ENCODE data around the gene GOLGA2. TPM values are rescaled to one million over a fixed set of nuclear protein-coding genes. Genes with fewer than 3 reads are reported as not detected.
A peak's percentile ranks its signal among the peaks of the same experiment; 100 is the strongest.
"Not testable (repeated sequence)": the region's sequence is repeated elsewhere in the genome, so short reads cannot be mapped to it uniquely, and the experiment has no call there.

The GOLGA2 gene
- total RNA-seq, 1 donor from 2014 or later, result 56.1 TPM

GRCh38 chr9:128244091-128244836 lies 31.5 kb downstream of the GOLGA2 start:
- no peak for DNase-seq (ENCODE audit: low read depth, low spot score)

GRCh38 chr9:128243215-128244018 lies 32.4 kb downstream of the GOLGA2 start:
- DNase-seq (ENCODE audit: low read depth, low spot score), result no peak

GRCh38 chr9:128242828-128243214 lies 33.0 kb downstream of the GOLGA2 start:
- DNase-seq (ENCODE audit: low read depth, low spot score), result no peak

GRCh38 chr9:128242124-128242523 lies 33.7 kb downstream of the GOLGA2 start:
- no peak for DNase-seq (ENCODE audit: low read depth, low spot score)

- DNase-seq (ENCODE audit: low read depth, low spot score), result no peak
Measured at GRCh38 chr9:128233817-128234406, 41.9 kb downstream of the GOLGA2 start.

- DNase-seq (ENCODE audit: low read depth, low spot score), result no peak
Measured at GRCh38 chr9:128232528-128233428, 43.0 kb downstream of the GOLGA2 start.

- no peak for DNase-seq (ENCODE audit: low read depth, low spot score)
Measured at GRCh38 chr9:128231638-128232527, 43.9 kb downstream of the GOLGA2 start.

- not testable (repeated sequence) for DNase-seq (ENCODE audit: low read depth, low spot score)
Measured at GRCh38 chr9:128230897-128231296, 44.9 kb downstream of the GOLGA2 start.

GRCh38 chr9:128226412-128226801 lies 49.4 kb downstream of the GOLGA2 start:
- DNase-seq (ENCODE audit: low read depth, low spot score), result no peak

- DNase-seq (ENCODE audit: low read depth, low spot score), result no peak
Measured at GRCh38 chr9:128225770-128226411, 49.9 kb downstream of the GOLGA2 start.

GRCh38 chr9:128224877-128225276 lies 50.9 kb downstream of the GOLGA2 start:
- no peak for DNase-seq (ENCODE audit: low read depth, low spot score)

GRCh38 chr9:128222880-128223670 lies 52.7 kb downstream of the GOLGA2 start:
- no peak for DNase-seq (ENCODE audit: low read depth, low spot score)

GRCh38 chr9:128222026-128222425 lies 53.8 kb downstream of the GOLGA2 start:
- no peak for DNase-seq (ENCODE audit: low read depth, low spot score)

- no peak for DNase-seq (ENCODE audit: low read depth, low spot score)
Measured at GRCh38 chr9:128219831-128220230, 56.0 kb downstream of the GOLGA2 start.

GRCh38 chr9:128218518-128219389 lies 57.1 kb downstream of the GOLGA2 start:
- peak; percentile 67 for DNase-seq (ENCODE audit: low read depth, low spot score)

GRCh38 chr9:128218172-128218517 lies 57.7 kb downstream of the GOLGA2 start:
- no peak for DNase-seq (ENCODE audit: low read depth, low spot score)

GRCh38 chr9:128216781-128217553 lies 58.8 kb downstream of the GOLGA2 start:
- no peak for DNase-seq (ENCODE audit: low read depth, low spot score)

Measured in pulmonary artery endothelial cell (primary cell).